ENCODE data around the gene STKLD1.

Gene STKLD1

GRCh38 chr9:133367221-133367620 is 8.9 kb upstream of the STKLD1 start:
- TF ChIP-seq GATA3 (IDR thresholded peaks at IDR 0.05; ENCODE audit: low read depth, low read length): no peak
- no peak for TF ChIP-seq GATA2 (IDR thresholded peaks at IDR 0.05; ENCODE audit: low read depth, low read length)

GRCh38 chr9:133367778-133368177 is 8.4 kb upstream of the STKLD1 start:
- TF ChIP-seq GATA3 (IDR thresholded peaks at IDR 0.05; ENCODE audit: low read depth, low read length) (no peak), GATA2 (IDR thresholded peaks at IDR 0.05; ENCODE audit: low read depth, low read length) (no peak)

- TF ChIP-seq GATA2 (IDR thresholded peaks at IDR 0.05; ENCODE audit: low read depth, low read length) (peak; percentile 90), GATA3 (IDR thresholded peaks at IDR 0.05; ENCODE audit: low read depth, low read length) (no peak; the same call in 1 of the 2 replicates)
These were observed 7.8 kb upstream of the STKLD1 start for GRCh38 chr9:133368249-133368881.

- TF ChIP-seq GATA3 (IDR thresholded peaks at IDR 0.05; ENCODE audit: low read depth, low read length) (no peak), GATA2 (IDR thresholded peaks at IDR 0.05; ENCODE audit: low read depth, low read length) (no peak)
These were observed 6.7 kb upstream of the STKLD1 start for GRCh38 chr9:133369422-133369821.

- TF ChIP-seq GATA3 (IDR thresholded peaks at IDR 0.05; ENCODE audit: low read depth, low read length): no peak
- no peak for TF ChIP-seq GATA2 (IDR thresholded peaks at IDR 0.05; ENCODE audit: low read depth, low read length)
These were observed 6.2 kb upstream of the STKLD1 start for GRCh38 chr9:133369933-133370332.

GRCh38 chr9:133370685-133371084 is 5.5 kb upstream of the STKLD1 start:
- TF ChIP-seq GATA3 (IDR thresholded peaks at IDR 0.05; ENCODE audit: low read depth, low read length) (no peak), GATA2 (IDR thresholded peaks at IDR 0.05; ENCODE audit: low read depth, low read length) (no peak)

- no peak for TF ChIP-seq GATA2 (IDR thresholded peaks at IDR 0.05; ENCODE audit: low read depth, low read length)
- TF ChIP-seq GATA3 (IDR thresholded peaks at IDR 0.05; ENCODE audit: low read depth, low read length): no peak
These were observed 4.9 kb upstream of the STKLD1 start for GRCh38 chr9:133371261-133371711.

GRCh38 chr9:133372144-133372543 is 4.0 kb upstream of the STKLD1 start:
- no peak for TF ChIP-seq GATA3 (IDR thresholded peaks at IDR 0.05; ENCODE audit: low read depth, low read length)
- no peak for TF ChIP-seq GATA2 (IDR thresholded peaks at IDR 0.05; ENCODE audit: low read depth, low read length)

- no peak for TF ChIP-seq GATA3 (IDR thresholded peaks at IDR 0.05; ENCODE audit: low read depth, low read length)
- TF ChIP-seq GATA2 (IDR thresholded peaks at IDR 0.05; ENCODE audit: low read depth, low read length): no peak
These were observed 1.5 kb upstream of the STKLD1 start for GRCh38 chr9:133374612-133375115.

GRCh38 chr9:133375116-133375723 is 946 bp upstream of the STKLD1 start:
- TF ChIP-seq GATA2 (IDR thresholded peaks at IDR 0.05; ENCODE audit: low read depth, low read length) (no peak), GATA3 (IDR thresholded peaks at IDR 0.05; ENCODE audit: low read depth, low read length) (no peak)

- TF ChIP-seq GATA3 (IDR thresholded peaks at IDR 0.05; ENCODE audit: low read depth, low read length) (no peak), GATA2 (IDR thresholded peaks at IDR 0.05; ENCODE audit: low read depth, low read length) (no peak)
These were observed 1.6 kb downstream of the STKLD1 start for GRCh38 chr9:133377721-133378216.

GRCh38 chr9:133378408-133378962 is 2.3 kb downstream of the STKLD1 start:
- no peak for TF ChIP-seq GATA2 (IDR thresholded peaks at IDR 0.05; ENCODE audit: low read depth, low read length)
- no peak for TF ChIP-seq GATA3 (IDR thresholded peaks at IDR 0.05; ENCODE audit: low read depth, low read length)

GRCh38 chr9:133379153-133380086 is 3.3 kb downstream of the STKLD1 start:
- TF ChIP-seq GATA3 (IDR thresholded peaks at IDR 0.05; ENCODE audit: low read depth, low read length): no peak

- TF ChIP-seq GATA2 (IDR thresholded peaks at IDR 0.05; ENCODE audit: low read depth, low read length) (no peak), GATA3 (IDR thresholded peaks at IDR 0.05; ENCODE audit: low read depth, low read length) (no peak)
These were observed 4.6 kb downstream of the STKLD1 start for GRCh38 chr9:133380734-133381133.

Data from SH-SY5Y (cell line).